BLaER1 treated with 17β-estradiol and CSF1 and Interleukin-3, amounts not matched to agents 10 nM and 100 nM (cell line): Measurements from ENCODE around the gene RALGPS2.
A peak's percentile ranks its signal among the peaks of the same experiment; 100 is the strongest.

Experiments used
- H3K27ac ChIP-seq, 11 experiments: shearing (Covaris generic); formaldehyde crosslinking; 2 replicates each; pipeline ENCODE4 v1.8.1; 2022
- H3K27me3 ChIP-seq, 11 experiments: shearing (Covaris generic); formaldehyde crosslinking; 2 replicates each; pipeline ENCODE4 v1.8.1; 2022
- H3K36me3 ChIP-seq, 11 experiments: shearing (Covaris generic); formaldehyde crosslinking; 2 replicates each; pipeline ENCODE4 v1.8.1; 2022
- H3K4me1 ChIP-seq, 10 experiments: shearing (Covaris generic); formaldehyde crosslinking; 2 replicates each; pipeline ENCODE4 v1.8.1; 2022
- H3K4me2 ChIP-seq, 11 experiments: shearing (Covaris generic); formaldehyde crosslinking; 2 replicates each; pipeline ENCODE4 v1.8.1; 2022
- H3K4me3 ChIP-seq, 10 experiments: shearing (Covaris generic); formaldehyde crosslinking; 2 replicates each; pipeline ENCODE4 v1.8.1; 2022
- H3K9ac ChIP-seq, 11 experiments: shearing (Covaris generic); formaldehyde crosslinking; 2 replicates each; pipeline ENCODE4 v1.8.1; 2022
- H3K9me3 ChIP-seq, 11 experiments: shearing (Covaris generic); formaldehyde crosslinking; replicated peaks in 1 of 11; 2 replicates each; pipeline ENCODE4 v1.8.1; 2022
- H4K20me1 ChIP-seq, 11 experiments: shearing (Covaris generic); formaldehyde crosslinking; 2 replicates each; pipeline ENCODE4 v1.8.1; 2022
- Cebpa-rat ChIP-seq, 11 experiments: shearing (Covaris generic); IDR thresholded peaks; 2 replicates each; pipeline ENCODE4 v1.8.1; 2022

The RALGPS2 gene

GRCh38 chr1:178919581-178919980, 194.5 kb downstream of the RALGPS2 start:
- Histone ChIP-seq H3K4me2 (no peak overlapping the region), H3K4me3 (no peak overlapping the region), H3K36me3 (peaks cover 0 to 20% (median 10%) of the 10 kb centered on the region in 11 experiments; a peak in 11 of 22 replicates), H3K9me3 (peaks cover 3 to 16% (median 12%) of the 10 kb centered on the region in 11 experiments; a peak in 21 of 22 replicates), H3K4me1 (no peaks in the 10 kb centered on the region), H3K27me3 (no peaks in the 10 kb centered on the region), H4K20me1 (no peaks in the 10 kb centered on the region), H3K9ac (no peak overlapping the region), H3K27ac (no peak overlapping the region)
- no peak for TF ChIP-seq Cebpa-rat (IDR thresholded peaks at IDR 0.05)

- peaks cover 7 to 15% (median 14%) of the 10 kb centered on the region in 10 experiments; a peak in 16 of 20 replicates for H3K4me1 ChIP-seq
- H3K27ac ChIP-seq, result no peak overlapping the region
- H3K4me2 ChIP-seq, result no peak overlapping the region
- H3K27me3 ChIP-seq, result no peaks in the 10 kb centered on the region
- H3K4me3 ChIP-seq, result no peak overlapping the region
- peaks cover 8 to 25% (median 18%) of the 10 kb centered on the region in 11 experiments for H3K9me3 ChIP-seq
- H4K20me1 ChIP-seq, result no peaks in the 10 kb centered on the region
- H3K9ac ChIP-seq, result no peak overlapping the region
- H3K36me3 ChIP-seq, result peaks cover 0 to 9% (median 5%) of the 10 kb centered on the region in 11 experiments; a peak in 11 of 22 replicates
- TF ChIP-seq Cebpa-rat (IDR thresholded peaks at IDR 0.05), result no peak
Measured at GRCh38 chr1:178921499-178921898, 196.5 kb downstream of the RALGPS2 start.

GRCh38 chr1:178923512-178923911, 198.5 kb downstream of the RALGPS2 start:
- Histone ChIP-seq H3K27me3 (no peaks in the 10 kb centered on the region), H3K4me2 (no peak overlapping the region), H3K27ac (no peak overlapping the region), H3K4me3 (no peak overlapping the region), H3K9me3 (peaks cover 8 to 25% (median 18%) of the 10 kb centered on the region in 11 experiments), H4K20me1 (no peaks in the 10 kb centered on the region), H3K36me3 (0 out of 22 replicates have a peak, but pooled peaks cover 0 to 4% (median 0%) of the 10 kb centered on the region in 11 experiments), H3K4me1 (peaks cover 7 to 19% (median 14%) of the 10 kb centered on the region in 10 experiments; a peak in 16 of 20 replicates), H3K9ac (no peak overlapping the region)
- TF ChIP-seq Cebpa-rat (IDR thresholded peaks at IDR 0.05), result no peak

- H4K20me1 ChIP-seq, result no peaks in the 10 kb centered on the region
- H3K27me3 ChIP-seq, result no peaks in the 10 kb centered on the region
- H3K9ac ChIP-seq, result no peak overlapping the region
- H3K27ac ChIP-seq, result peak overlapping the region in 3 of 11 experiments; percentile 6 to 35 (median 20); a peak in 1 of 22 replicates
- no peak overlapping the region for H3K4me3 ChIP-seq
- TF ChIP-seq Cebpa-rat (IDR thresholded peaks at IDR 0.05), result no peak
- H3K36me3 ChIP-seq, result 0 out of 22 replicates have a peak, but pooled peaks cover 0 to 4% (median 0%) of the 10 kb centered on the region in 11 experiments
- H3K4me2 ChIP-seq, result peak overlapping the region; percentile 28 to 64 (median 44); a peak in 20 of 22 replicates
- H3K4me1 ChIP-seq, result peaks cover 8 to 19% (median 14%) of the 10 kb centered on the region in 10 experiments; a peak in 16 of 20 replicates
- H3K9me3 ChIP-seq, result peaks cover 8 to 25% (median 18%) of the 10 kb centered on the region in 11 experiments
Measured at GRCh38 chr1:178926046-178926445, 201.0 kb downstream of the RALGPS2 start.

GRCh38 chr1:178927003-178927402, 202.0 kb downstream of the RALGPS2 start:
- no peak overlapping the region for H3K4me2 ChIP-seq
- 0 out of 22 replicates have a peak, but pooled peaks cover 0 to 4% (median 0%) of the 10 kb centered on the region in 11 experiments for H3K36me3 ChIP-seq
- peaks cover 8 to 25% (median 18%) of the 10 kb centered on the region in 11 experiments for H3K9me3 ChIP-seq
- H3K9ac ChIP-seq, result no peak overlapping the region
- no peaks in the 10 kb centered on the region for H4K20me1 ChIP-seq
- TF ChIP-seq Cebpa-rat (IDR thresholded peaks at IDR 0.05), result no peak
- H3K27ac ChIP-seq, result no peak overlapping the region
- H3K4me1 ChIP-seq, result peaks cover 17 to 29% (median 22%) of the 10 kb centered on the region in 10 experiments
- no peak overlapping the region for H3K4me3 ChIP-seq
- H3K27me3 ChIP-seq, result no peaks in the 10 kb centered on the region

- no peak for TF ChIP-seq Cebpa-rat (IDR thresholded peaks at IDR 0.05)
- Histone ChIP-seq H3K9ac (no peak overlapping the region), H3K27ac (no peak overlapping the region), H3K4me3 (no peak overlapping the region), H3K9me3 (peaks cover 8 to 24% (median 18%) of the 10 kb centered on the region in 11 experiments), H3K4me1 (peaks cover 25 to 39% (median 31%) of the 10 kb centered on the region in 10 experiments), H3K4me2 (no peak overlapping the region), H4K20me1 (no peaks in the 10 kb centered on the region), H3K27me3 (no peaks in the 10 kb centered on the region), H3K36me3 (0 out of 22 replicates have a peak, but pooled peaks cover 0 to 4% (median 0%) of the 10 kb centered on the region in 11 experiments)
Measured at GRCh38 chr1:178928041-178928440, 203.0 kb downstream of the RALGPS2 start.

GRCh38 chr1:178928976-178929375, 203.9 kb downstream of the RALGPS2 start:
- H4K20me1 ChIP-seq, result no peaks in the 10 kb centered on the region
- no peaks in the 10 kb centered on the region for H3K27me3 ChIP-seq
- no peak overlapping the region for H3K9ac ChIP-seq
- H3K4me3 ChIP-seq, result no peak overlapping the region
- H3K4me1 ChIP-seq, result peaks cover 31 to 46% (median 38%) of the 10 kb centered on the region in 10 experiments
- TF ChIP-seq Cebpa-rat (IDR thresholded peaks at IDR 0.05), result no peak
- no peak overlapping the region for H3K4me2 ChIP-seq
- H3K36me3 ChIP-seq, result 0 out of 22 replicates have a peak, but pooled peaks cover 0 to 4% (median 0%) of the 10 kb centered on the region in 11 experiments
- H3K27ac ChIP-seq, result no peak overlapping the region
- peaks cover 8 to 14% (median 12%) of the 10 kb centered on the region in 11 experiments for H3K9me3 ChIP-seq

- no peaks in the 10 kb centered on the region for H3K9me3 ChIP-seq
- no peaks in the 10 kb centered on the region for H3K36me3 ChIP-seq
- peak overlapping the region in 2 of 11 experiments; percentile 33 to 34; a peak in 1 of 22 replicates for H3K9ac ChIP-seq
- no peaks in the 10 kb centered on the region for H3K27me3 ChIP-seq
- H4K20me1 ChIP-seq, result no peaks in the 10 kb centered on the region
- TF ChIP-seq Cebpa-rat (IDR thresholded peaks at IDR 0.05), result no peak
- H3K4me2 ChIP-seq, result peak overlapping the region; percentile 64 to 82 (median 70)
- H3K4me3 ChIP-seq, result no peak overlapping the region
- H3K4me1 ChIP-seq, result peaks cover 22 to 32% (median 27%) of the 10 kb centered on the region in 10 experiments
- H3K27ac ChIP-seq, result peak overlapping the region in 6 of 11 experiments; percentile 21 to 55 (median 28); a peak in 8 of 22 replicates
Measured at GRCh38 chr1:178931858-178932551, 207.0 kb downstream of the RALGPS2 start.

GRCh38 chr1:178932552-178932906, 207.5 kb downstream of the RALGPS2 start:
- Histone ChIP-seq H3K4me3 (no peak overlapping the region), H3K9me3 (no peaks in the 10 kb centered on the region), H3K4me2 (peak overlapping the region; percentile 64 to 82 (median 70)), H4K20me1 (no peaks in the 10 kb centered on the region), H3K27me3 (no peaks in the 10 kb centered on the region), H3K36me3 (no peaks in the 10 kb centered on the region), H3K4me1 (peaks cover 22 to 32% (median 27%) of the 10 kb centered on the region in 10 experiments), H3K27ac (peak overlapping the region in 4 of 11 experiments; percentile 23 to 55 (median 41); a peak in 5 of 22 replicates), H3K9ac (no peak overlapping the region)
- no peak for TF ChIP-seq Cebpa-rat (IDR thresholded peaks at IDR 0.05)
